Measurements from ENCODE around the gene FABP7. TPM values are rescaled to one million over a fixed set of nuclear protein-coding genes. Genes with fewer than 3 reads are reported as not detected.

The FABP7 gene
- polyA plus RNA-seq, 1 donor, result 0.13 TPM

GRCh38 chr6:122755901-122756300 lies 23.6 kb upstream of the FABP7 start:
- WGBS (ENCODE audit: insufficient coverage, low lambda C conversion rate), result 40% methylated on average over 2 of the region's 9 CpGs
- Histone ChIP-seq H3K4me3 (ENCODE audit: low read length) (no peak overlapping the region), H3K27ac (ENCODE audit: low read length) (no peak overlapping the region), H3K4me1 (ENCODE audit: control insufficient read depth, insufficient read depth, low read length) (no peaks in the 10 kb centered on the region), H3K27me3 (ENCODE audit: control insufficient read depth, insufficient read depth, low read length) (no peaks in the 10 kb centered on the region), H3K9me3 (ENCODE audit: control insufficient read depth, low read depth, low read length) (peaks cover 6% of the 10 kb centered on the region), H3K36me3 (ENCODE audit: control insufficient read depth, insufficient read depth, low read length) (no peaks in the 10 kb centered on the region)
- DNase-seq, result peak in 1 of 2 donors; percentile 17

DNA sequence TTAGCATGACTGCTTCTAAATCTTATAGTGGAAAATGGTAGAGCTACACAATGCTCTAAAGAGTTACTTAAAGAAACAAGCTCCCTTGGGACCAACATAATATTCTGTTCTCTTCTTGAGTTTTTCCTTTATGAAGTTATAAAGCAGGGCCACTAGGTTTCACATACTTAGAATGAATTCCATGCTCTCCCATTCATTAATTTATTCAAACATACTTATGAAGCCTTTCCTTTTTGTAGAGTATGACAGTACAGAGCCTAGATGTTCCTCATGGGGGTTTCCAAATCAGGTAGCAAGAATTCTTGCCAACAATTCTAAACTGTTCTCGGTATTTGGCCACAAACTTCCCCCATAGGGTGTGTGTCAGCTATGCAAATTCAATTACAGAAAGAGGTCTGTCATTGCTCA lies 20.6 kb upstream of the FABP7 start:
- no peak overlapping the region for H3K4me3 ChIP-seq (ENCODE audit: low read length)
- no peak overlapping the region for H3K27ac ChIP-seq (ENCODE audit: low read length)
- DNase-seq, result no peak
- H3K27me3 ChIP-seq (ENCODE audit: control insufficient read depth, insufficient read depth, low read length), result no peaks in the 10 kb centered on the region
- peaks cover 6% of the 10 kb centered on the region for H3K9me3 ChIP-seq (ENCODE audit: control insufficient read depth, low read depth, low read length)
- no peaks in the 10 kb centered on the region for H3K4me1 ChIP-seq (ENCODE audit: control insufficient read depth, insufficient read depth, low read length)
- no peaks in the 10 kb centered on the region for H3K36me3 ChIP-seq (ENCODE audit: control insufficient read depth, insufficient read depth, low read length)
- no CpG with 5 or more reads among the region's 1 CpG for WGBS (ENCODE audit: insufficient coverage, low lambda C conversion rate)

GRCh38 chr6:122760330-122760729 lies 19.2 kb upstream of the FABP7 start:
- H3K4me1 ChIP-seq (ENCODE audit: control insufficient read depth, insufficient read depth, low read length), result no peaks in the 10 kb centered on the region
- no peaks in the 10 kb centered on the region for H3K27me3 ChIP-seq (ENCODE audit: control insufficient read depth, insufficient read depth, low read length)
- no peak for DNase-seq
- no peak overlapping the region for H3K27ac ChIP-seq (ENCODE audit: low read length)
- peaks cover 5% of the 10 kb centered on the region for H3K9me3 ChIP-seq (ENCODE audit: control insufficient read depth, low read depth, low read length)
- no peaks in the 10 kb centered on the region for H3K36me3 ChIP-seq (ENCODE audit: control insufficient read depth, insufficient read depth, low read length)
- no peak overlapping the region for H3K4me3 ChIP-seq (ENCODE audit: low read length)

DNA sequence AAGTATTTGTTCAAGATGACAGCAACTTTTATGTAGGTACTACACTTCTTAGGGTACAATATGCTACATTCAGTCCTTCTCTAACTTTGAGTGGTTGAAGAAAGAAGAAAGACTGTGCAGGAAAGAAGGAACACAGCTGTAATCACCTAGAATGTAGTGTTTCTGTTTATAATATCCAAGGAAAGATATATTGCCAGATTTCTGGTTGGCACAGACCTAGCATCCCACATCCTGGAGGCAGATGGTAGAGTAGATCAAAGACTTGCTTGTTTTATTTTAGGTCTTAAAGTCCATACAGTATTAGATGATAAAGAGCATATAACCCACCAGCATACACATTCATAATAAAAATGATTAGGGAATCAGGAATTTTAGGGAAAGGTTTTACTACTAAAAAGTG lies 13.3 kb upstream of the FABP7 start:
- Histone ChIP-seq H3K27ac (ENCODE audit: low read length) (no peak overlapping the region), H3K9me3 (ENCODE audit: control insufficient read depth, low read depth, low read length) (no peaks in the 10 kb centered on the region), H3K27me3 (ENCODE audit: control insufficient read depth, insufficient read depth, low read length) (no peaks in the 10 kb centered on the region), H3K4me3 (ENCODE audit: low read length) (no peak overlapping the region), H3K4me1 (ENCODE audit: control insufficient read depth, insufficient read depth, low read length) (peaks cover 7% of the 10 kb centered on the region), H3K36me3 (ENCODE audit: control insufficient read depth, insufficient read depth, low read length) (no peaks in the 10 kb centered on the region)
- DNase-seq, result no peak

GRCh38 chr6:122770835-122771601 lies 8.5 kb upstream of the FABP7 start:
- WGBS (ENCODE audit: insufficient coverage, low lambda C conversion rate), result no CpG with 5 or more reads among the region's 1 CpG
- Histone ChIP-seq H3K27me3 (ENCODE audit: control insufficient read depth, insufficient read depth, low read length) (no peaks in the 10 kb centered on the region), H3K9me3 (ENCODE audit: control insufficient read depth, low read depth, low read length) (no peaks in the 10 kb centered on the region), H3K27ac (ENCODE audit: low read length) (peak overlapping the region; percentile 52), H3K36me3 (ENCODE audit: control insufficient read depth, insufficient read depth, low read length) (no peaks in the 10 kb centered on the region), H3K4me1 (ENCODE audit: control insufficient read depth, insufficient read depth, low read length) (peaks cover 22% of the 10 kb centered on the region), H3K4me3 (ENCODE audit: low read length) (no peak overlapping the region)
- DNase-seq, result peak in 1 of 2 donors; percentile 8

DNA sequence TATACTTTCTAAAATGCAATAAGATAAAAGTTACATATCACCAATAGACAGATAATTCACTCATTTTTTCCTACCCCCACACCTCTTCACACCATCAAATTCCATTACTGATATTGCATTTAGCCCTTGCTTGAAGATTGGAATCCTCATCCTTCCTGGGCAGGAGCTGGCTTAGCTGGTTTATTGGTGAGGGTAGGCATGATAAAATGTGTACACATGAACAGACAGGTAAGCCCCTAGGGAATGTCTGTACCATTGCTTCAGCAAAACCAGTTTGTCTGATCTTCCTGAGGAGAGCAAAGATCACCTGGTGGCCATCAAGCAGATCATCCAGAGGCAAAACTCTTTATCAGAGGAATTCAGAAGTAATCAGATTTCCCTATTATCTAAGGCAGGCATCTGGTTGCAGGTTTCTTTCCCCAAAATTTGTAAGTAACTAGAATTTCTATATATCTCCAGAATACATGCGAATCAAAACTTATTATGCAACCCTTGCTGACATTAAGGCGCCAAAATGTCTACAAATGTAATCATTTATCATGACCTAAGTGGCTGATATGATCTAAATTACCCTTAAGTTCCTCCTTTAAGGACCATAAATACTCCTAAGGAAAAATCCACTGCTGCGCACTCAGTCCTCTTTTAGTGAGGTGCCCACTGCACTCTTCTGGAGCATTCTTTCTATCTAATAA lies 6.6 kb upstream of the FABP7 start:
- Histone ChIP-seq H3K27me3 (ENCODE audit: control insufficient read depth, insufficient read depth, low read length) (no peaks in the 10 kb centered on the region), H3K27ac (ENCODE audit: low read length) (no peak overlapping the region), H3K36me3 (ENCODE audit: control insufficient read depth, insufficient read depth, low read length) (no peaks in the 10 kb centered on the region), H3K4me1 (ENCODE audit: control insufficient read depth, insufficient read depth, low read length) (peaks cover 22% of the 10 kb centered on the region), H3K4me3 (ENCODE audit: low read length) (no peak overlapping the region), H3K9me3 (ENCODE audit: control insufficient read depth, low read depth, low read length) (no peaks in the 10 kb centered on the region)
- WGBS (ENCODE audit: insufficient coverage, low lambda C conversion rate), result no CpG with 5 or more reads among the region's 3 CpGs
- peak in 1 of 2 donors; percentile 7 for DNase-seq

GRCh38 chr6:122775975-122776374 lies 3.5 kb upstream of the FABP7 start:
- no peak overlapping the region for H3K27ac ChIP-seq (ENCODE audit: low read length)
- H3K9me3 ChIP-seq (ENCODE audit: control insufficient read depth, low read depth, low read length), result no peaks in the 10 kb centered on the region
- DNase-seq, result no peak
- H3K36me3 ChIP-seq (ENCODE audit: control insufficient read depth, insufficient read depth, low read length), result no peaks in the 10 kb centered on the region
- H3K27me3 ChIP-seq (ENCODE audit: control insufficient read depth, insufficient read depth, low read length), result peaks cover 3% of the 10 kb centered on the region
- H3K4me1 ChIP-seq (ENCODE audit: control insufficient read depth, insufficient read depth, low read length), result peaks cover 18% of the 10 kb centered on the region
- no peak overlapping the region for H3K4me3 ChIP-seq (ENCODE audit: low read length)

- Histone ChIP-seq H3K36me3 (ENCODE audit: control insufficient read depth, insufficient read depth, low read length) (no peaks in the 10 kb centered on the region), H3K4me3 (ENCODE audit: low read length) (no peak overlapping the region), H3K27me3 (ENCODE audit: control insufficient read depth, insufficient read depth, low read length) (peaks cover 3% of the 10 kb centered on the region), H3K27ac (ENCODE audit: low read length) (no peak overlapping the region), H3K4me1 (ENCODE audit: control insufficient read depth, insufficient read depth, low read length) (peaks cover 2% of the 10 kb centered on the region), H3K9me3 (ENCODE audit: control insufficient read depth, low read depth, low read length) (no peaks in the 10 kb centered on the region)
- DNase-seq, result no peak
- no CpG with 5 or more reads among the region's 5 CpGs for WGBS (ENCODE audit: insufficient coverage, low lambda C conversion rate)
Measured at GRCh38 chr6:122778302-122778701, 1.2 kb upstream of the FABP7 start.

- Histone ChIP-seq H3K4me3 (ENCODE audit: low read length) (no peak overlapping the region), H3K27ac (ENCODE audit: low read length) (no peak overlapping the region), H3K27me3 (ENCODE audit: control insufficient read depth, insufficient read depth, low read length) (peaks cover 3% of the 10 kb centered on the region), H3K4me1 (ENCODE audit: control insufficient read depth, insufficient read depth, low read length) (no peaks in the 10 kb centered on the region), H3K9me3 (ENCODE audit: control insufficient read depth, low read depth, low read length) (no peaks in the 10 kb centered on the region), H3K36me3 (ENCODE audit: control insufficient read depth, insufficient read depth, low read length) (no peaks in the 10 kb centered on the region)
- no peak for DNase-seq
- WGBS (ENCODE audit: insufficient coverage, low lambda C conversion rate), result 90% methylated on average over 4 of the region's 13 CpGs
Measured at GRCh38 chr6:122778985-122779661, 393 bp upstream of the FABP7 start.

DNA sequence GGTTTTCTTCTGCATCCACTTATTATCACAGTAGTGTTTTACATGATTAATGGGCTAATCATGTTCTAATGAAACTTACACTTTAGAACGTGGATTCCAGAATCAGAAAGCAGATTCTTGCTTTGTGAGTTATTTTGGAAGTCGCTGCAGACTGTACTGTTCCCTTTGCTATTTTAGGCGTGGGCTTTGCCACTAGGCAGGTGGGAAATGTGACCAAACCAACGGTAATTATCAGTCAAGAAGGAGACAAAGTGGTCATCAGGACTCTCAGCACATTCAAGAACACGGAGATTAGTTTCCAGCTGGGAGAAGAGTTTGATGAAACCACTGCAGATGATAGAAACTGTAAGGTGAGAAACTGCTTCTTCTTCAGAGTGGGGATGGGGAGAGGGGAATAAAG lies 598 bp downstream of the FABP7 start:
- H3K36me3 ChIP-seq (ENCODE audit: control insufficient read depth, insufficient read depth, low read length), result no peaks in the 10 kb centered on the region
- no peaks in the 10 kb centered on the region for H3K4me1 ChIP-seq (ENCODE audit: control insufficient read depth, insufficient read depth, low read length)
- no peak overlapping the region for H3K4me3 ChIP-seq (ENCODE audit: low read length)
- H3K9me3 ChIP-seq (ENCODE audit: control insufficient read depth, low read depth, low read length), result no peaks in the 10 kb centered on the region
- no peak overlapping the region for H3K27ac ChIP-seq (ENCODE audit: low read length)
- WGBS (ENCODE audit: insufficient coverage, low lambda C conversion rate), result 42% methylated on average over 2 of the region's 5 CpGs
- peaks cover 3% of the 10 kb centered on the region for H3K27me3 ChIP-seq (ENCODE audit: control insufficient read depth, insufficient read depth, low read length)
- DNase-seq, result no peak
